Stimulated activated CD4-positive, alpha-beta T cell treated with anti-CD3 and anti-CD28 coated beads, TNF-alpha, amount 100 ng/mL, for 4 hours (primary cell): ENCODE measurements around the gene PITRM1.

ENCODE experiments used
- DNase-seq, 3 experiments: peaks; one replicate each; pipeline ENCODE4 v3.0.0-alpha.2; 2020; ENCODE audit warnings: low read depth in 3 of 3

Gene PITRM1

DNA sequence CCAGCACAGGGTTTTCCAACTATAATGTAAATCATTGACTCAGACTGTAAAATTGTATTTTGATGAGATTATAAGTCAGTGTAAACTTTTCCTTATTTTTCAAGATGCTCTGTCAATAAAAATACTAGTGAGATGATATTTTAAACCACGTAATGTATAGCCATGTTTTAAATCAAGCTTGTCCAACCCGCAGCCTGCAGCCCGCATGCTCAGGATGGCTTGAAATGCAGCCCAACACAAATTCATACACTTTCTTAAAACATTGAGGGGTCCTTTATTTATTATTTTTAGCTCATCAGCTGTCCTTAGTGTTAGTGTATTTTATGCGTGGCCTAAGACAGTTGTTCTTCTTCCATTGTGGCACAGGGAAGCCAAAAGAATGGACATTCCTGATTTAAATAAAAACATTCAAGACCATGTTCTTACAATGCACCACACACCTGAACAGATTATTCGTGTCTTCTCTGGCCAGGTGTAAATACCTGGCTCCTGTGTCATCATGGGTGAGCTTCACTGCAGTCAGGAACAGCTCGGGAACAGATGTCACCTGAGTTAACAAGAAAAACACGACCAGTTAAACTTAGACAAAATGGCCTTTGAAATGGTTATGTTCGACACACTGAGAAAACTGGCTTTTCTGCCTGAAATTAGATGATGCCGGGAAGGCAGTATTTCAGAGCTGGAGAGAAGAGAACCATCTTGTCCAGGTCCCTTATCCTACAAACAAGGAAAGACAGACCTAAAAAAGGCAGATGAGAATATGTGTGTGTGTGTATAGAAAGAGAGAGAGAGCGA, 5.9 kb downstream of the PITRM1 start:
- no peak for DNase-seq

GRCh38 chr10:3165196-3165595, 7.4 kb downstream of the PITRM1 start:
- no peak for DNase-seq

GRCh38 chr10:3163879-3164278, 8.7 kb downstream of the PITRM1 start:
- no peak for DNase-seq

- DNase-seq = no peak
Measured at GRCh38 chr10:3162533-3162932, 10.0 kb downstream of the PITRM1 start.

DNA sequence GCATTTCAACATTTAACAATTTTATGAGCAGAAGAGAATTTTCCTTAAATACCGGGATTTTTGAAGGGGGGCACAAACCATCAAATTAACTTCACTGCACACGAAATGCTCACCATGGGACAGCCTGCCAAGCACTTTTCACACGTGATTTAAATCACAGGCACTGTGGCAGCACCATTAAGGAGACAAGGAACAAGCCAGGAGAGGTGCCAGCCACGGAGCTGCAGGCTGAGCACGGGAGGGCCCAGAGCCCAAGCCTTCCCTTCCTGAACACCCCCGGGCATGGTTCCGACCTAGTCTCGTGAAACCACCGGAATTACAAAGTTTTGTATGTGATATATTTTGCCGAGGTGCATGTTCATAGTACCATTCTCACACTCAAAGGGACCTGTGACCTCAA, 13.4 kb downstream of the PITRM1 start:
- DNase-seq = no peak

- DNase-seq = no peak
Measured at GRCh38 chr10:3154666-3155065, 17.9 kb downstream of the PITRM1 start.

DNA sequence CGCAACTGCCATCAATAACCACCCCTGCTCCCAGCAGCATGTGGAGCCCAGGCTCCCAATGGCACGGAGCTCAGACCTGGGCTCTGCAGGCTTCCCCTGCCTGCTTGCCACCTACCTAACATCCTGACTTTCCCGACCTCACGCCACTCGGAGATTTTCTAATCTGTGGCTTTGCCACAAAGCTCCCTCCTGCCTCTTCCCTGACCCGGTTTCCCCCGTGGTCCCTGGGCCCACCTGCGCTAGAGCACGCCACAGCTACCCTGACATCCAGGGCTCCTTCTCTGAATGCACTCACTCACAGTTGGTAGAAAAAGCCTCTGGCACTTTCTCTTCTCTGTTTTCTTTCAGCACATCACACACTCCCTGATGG, 20.0 kb downstream of the PITRM1 start:
- no peak for DNase-seq

GRCh38 chr10:3151889-3152565, 20.6 kb downstream of the PITRM1 start:
- DNase-seq = no peak

GRCh38 chr10:3150961-3151360, 21.6 kb downstream of the PITRM1 start:
- no peak for DNase-seq

- DNase-seq = no peak
Measured at GRCh38 chr10:3150366-3150765, 22.2 kb downstream of the PITRM1 start.

GRCh38 chr10:3149918-3150317, 22.7 kb downstream of the PITRM1 start:
- no peak for DNase-seq

GRCh38 chr10:3148994-3149393, 23.6 kb downstream of the PITRM1 start:
- no peak for DNase-seq

GRCh38 chr10:3148041-3148440, 24.5 kb downstream of the PITRM1 start:
- DNase-seq = no peak

DNA sequence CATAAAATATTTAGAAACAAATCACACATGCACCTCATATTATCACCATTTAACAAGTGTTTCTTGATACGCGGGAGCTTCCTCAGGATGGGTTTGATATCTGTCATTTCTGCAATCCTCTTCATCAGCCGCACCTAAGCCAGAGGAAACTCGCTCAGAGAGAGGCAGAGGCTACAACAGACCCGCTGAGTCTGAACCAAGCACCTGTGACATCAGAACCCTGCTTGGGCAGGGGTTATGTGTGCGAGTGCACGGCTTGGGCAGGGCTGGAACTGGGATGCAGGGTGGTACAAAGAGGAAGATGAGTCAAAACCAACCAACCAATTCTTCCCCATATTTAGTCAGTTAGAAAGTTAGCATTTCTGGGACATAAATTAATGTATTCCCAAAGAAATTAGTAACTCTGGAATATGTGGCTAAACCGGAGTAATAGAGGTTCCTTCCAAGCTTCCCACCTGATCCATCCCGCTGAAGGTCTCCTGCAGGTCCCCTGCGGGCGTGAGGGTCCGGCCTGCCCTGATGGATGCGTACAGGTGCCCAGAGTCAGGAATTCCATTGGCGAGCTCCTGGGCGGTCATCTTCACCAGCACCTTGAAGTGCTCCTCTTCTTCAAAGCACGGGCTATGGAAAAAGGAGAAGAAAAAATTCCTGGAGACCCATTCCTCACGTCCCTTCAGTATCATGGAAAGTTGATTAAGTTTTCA, 25.3 kb downstream of the PITRM1 start:
- DNase-seq = no peak

DNA sequence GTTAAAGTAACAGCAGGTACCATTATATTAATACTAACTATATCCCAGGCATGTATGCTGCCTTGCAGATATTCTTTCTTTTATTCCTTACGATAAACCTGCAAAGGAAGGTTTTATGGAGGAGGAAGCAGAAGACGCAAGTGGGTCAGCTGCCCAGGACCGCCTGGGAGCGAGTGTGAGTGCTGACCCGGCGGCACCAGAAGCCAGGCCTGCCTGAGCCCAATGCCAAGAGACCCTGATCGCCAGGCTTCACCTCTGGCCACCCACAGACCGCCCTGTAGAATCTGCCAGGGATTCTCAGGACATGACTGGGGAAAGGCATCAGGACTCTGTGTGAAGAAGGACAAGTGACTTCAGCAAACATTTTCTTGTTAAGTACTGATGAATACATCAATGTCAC, 26.3 kb downstream of the PITRM1 start:
- no peak for DNase-seq

- no peak for DNase-seq
Measured at GRCh38 chr10:3145366-3145765, 27.2 kb downstream of the PITRM1 start.

- no peak for DNase-seq
Measured at GRCh38 chr10:3143791-3144434, 28.7 kb downstream of the PITRM1 start.

DNA sequence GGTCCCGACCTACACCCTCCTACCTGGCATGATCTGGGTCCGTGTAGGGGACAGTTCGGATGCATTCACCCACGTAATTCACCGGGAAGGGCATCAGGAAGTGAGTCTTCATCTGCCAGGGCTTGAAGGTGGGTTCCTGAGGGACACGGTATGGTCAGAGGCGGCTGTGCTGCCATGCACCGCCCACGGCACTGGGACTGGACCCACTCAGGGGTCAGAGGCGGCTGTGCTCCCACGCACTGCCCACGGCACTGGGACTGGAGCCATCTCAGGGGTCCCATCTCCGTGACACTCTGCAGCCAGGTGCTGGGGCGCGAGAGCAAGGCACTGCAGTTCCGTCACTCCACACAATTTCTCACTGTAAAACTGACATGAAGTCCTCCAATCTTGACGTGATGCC, 29.2 kb downstream of the PITRM1 start:
- DNase-seq = no peak

DNA sequence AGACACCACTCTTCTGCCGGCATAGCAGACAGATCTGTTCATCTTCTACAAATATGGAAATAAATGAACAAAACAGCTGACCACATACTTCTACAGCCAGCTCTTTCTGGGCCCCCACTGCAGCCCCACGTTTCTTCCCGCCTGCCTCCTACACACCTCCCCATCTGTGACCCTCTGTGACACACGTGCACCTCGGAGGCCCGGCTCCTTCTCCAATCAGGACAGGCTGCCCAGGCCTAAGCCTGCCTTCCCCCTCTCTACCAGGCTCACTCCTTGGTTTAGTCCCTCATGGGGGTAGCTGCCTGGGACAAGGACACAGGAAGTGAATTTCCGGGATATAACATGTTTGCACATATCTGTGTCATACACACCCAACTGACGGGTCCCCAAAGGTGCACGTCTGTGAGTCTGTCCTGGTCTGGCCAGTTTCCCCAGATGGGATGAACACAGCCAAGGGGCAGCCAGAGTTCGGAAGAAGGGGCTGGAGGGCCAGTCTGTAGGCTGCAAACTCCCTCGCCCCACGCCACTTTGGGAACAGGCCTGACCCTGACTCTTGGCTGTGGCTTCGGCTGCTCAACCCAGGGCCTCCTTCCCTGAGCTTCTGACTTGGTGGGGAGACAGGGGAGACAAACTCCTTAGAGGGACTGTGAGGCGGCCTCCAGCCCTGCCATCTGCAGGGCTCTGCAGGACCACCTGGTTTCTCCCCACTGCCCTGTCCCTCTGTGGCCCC, 30.3 kb downstream of the PITRM1 start:
- no peak for DNase-seq

DNA sequence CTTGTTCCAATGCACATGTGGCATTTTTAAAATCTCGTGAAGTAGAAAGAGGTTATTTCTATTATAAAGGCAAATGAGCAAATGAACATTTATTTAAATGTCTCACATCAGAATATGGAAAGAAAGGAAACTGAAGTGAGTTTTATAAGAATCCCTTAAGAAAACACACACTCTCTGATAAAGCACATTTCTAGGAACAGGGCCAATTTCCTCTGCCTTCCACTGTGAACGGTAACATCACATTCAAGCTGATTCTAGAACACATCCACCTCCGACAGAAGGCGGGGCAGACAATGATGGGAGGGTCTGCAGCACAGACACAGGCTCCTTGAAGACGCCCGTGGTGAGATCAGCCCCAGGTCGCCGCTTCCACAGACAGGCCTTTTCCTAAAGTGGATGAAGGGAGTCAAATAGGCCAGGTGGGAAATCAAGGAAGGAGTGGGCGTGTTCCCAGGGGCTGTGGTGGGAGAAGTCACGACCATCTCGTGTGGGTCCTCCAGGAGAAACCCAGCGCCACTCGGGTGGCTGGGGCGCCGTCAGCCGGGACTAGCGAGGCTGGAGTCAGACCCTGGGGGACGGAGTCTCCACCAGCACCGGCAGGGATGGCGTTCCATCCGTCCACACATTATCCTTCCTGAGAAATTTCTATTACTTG, 31.1 kb downstream of the PITRM1 start:
- no peak for DNase-seq

DNA sequence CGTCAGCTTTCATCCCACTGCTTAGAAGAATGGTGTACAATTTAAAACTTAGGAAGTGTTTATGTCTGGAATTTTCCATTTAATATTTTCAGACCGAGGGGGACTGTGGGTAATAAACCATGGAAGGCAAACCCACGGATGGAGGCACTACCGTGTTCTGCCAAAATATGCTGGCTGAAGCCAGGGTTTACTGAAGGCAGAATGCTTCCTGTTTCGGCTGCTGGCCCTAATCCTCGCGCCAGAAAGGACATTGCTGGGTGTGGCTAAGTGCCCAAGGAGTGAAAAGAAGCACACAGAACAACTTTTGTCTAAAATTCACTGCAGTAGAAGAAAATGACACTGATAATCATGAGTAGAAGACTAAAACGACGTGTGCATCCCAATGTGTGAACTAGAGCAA, 32.3 kb downstream of the PITRM1 start:
- no peak for DNase-seq
